ENCODE measurements around the gene TAC3. TPM values are rescaled to one million over a fixed set of nuclear protein-coding genes. Genes with fewer than 3 reads are reported as not detected.

The TAC3 gene
- total and polyA plus RNA-seq, 2 of the 8 experiments (the other 6 are each of a cell fraction or from before 2014, with no cell fraction given) = 9.7 to 45.3 TPM

GRCh38 chr12:57042695-57043094 is 26.4 kb upstream of the TAC3 start (continued):
- TF ChIP-seq GABPA (IDR thresholded peaks at IDR 0.05; ENCODE audit: borderline replicate concordance, insufficient read depth, low read length) (no peak), E2F6 (IDR thresholded peaks at IDR 0.05) (no peak), CHD2 (IDR thresholded peaks at IDR 0.05; ENCODE audit: low read length) (no peak), JUND (IDR thresholded peaks at IDR 0.05; ENCODE audit: low read length) (no peak)

Measured in H1 (cell line).